ENCODE results near the gene SLC9A9.

Gene SLC9A9

GRCh38 chr3:143486611-143487010 is 361.7 kb downstream of the SLC9A9 start:
- DNase-seq = no peak

GRCh38 chr3:143484846-143485512 is 363.3 kb downstream of the SLC9A9 start:
- no peak for DNase-seq

DNA sequence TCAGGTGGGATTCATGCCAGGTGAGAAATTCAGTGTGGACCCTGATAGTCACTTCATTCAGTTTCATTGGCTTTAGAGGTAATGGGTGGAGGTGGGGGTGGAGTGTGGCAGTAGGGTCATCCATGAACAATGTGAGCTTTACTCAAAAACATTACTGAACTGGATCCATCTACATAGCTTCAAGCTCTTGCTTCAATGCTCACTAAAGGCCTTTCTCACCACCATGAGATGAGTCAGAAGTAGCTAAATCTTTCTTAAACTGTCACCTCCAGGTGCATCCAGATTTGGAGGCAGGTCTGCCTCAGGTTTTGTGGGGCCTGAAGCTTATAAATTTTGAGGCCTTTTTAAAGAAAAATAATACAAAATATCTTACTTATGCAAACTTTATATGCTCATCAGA is 365.1 kb downstream of the SLC9A9 start:
- no peak for DNase-seq

- DNase-seq = no peak
Measured at GRCh38 chr3:143482106-143483088, 365.9 kb downstream of the SLC9A9 start.

GRCh38 chr3:143480344-143480743 is 367.9 kb downstream of the SLC9A9 start:
- no peak for DNase-seq

GRCh38 chr3:143479727-143480126 is 368.5 kb downstream of the SLC9A9 start:
- no peak for DNase-seq

DNA sequence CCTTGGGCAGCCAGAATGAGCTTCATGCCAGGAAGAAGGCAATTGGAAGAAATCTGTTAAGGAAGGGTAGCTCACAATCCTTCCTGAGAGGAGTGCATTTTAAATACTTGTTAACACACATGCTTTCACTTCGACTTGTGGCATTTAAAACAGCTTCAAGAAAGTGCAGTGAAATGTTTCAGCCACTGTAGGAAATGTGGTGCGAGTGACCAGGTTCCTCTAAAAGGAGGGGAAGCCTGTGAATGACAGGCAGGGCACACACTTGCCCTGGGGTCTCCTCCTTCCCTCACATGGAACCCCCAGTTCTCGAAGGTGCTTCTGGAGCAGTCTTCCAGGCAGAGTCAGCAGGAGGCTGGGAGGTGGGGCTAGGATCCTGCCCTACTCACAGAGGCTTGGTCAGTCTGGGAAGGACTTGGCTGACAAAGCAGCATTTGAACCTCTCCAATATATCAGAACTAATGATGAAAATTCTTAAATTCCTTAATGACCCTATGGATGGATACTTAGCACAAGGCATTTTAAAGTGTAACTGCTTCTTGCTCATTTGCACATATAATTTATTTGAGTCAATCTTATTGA is 370.1 kb downstream of the SLC9A9 start:
- no peak for DNase-seq

GRCh38 chr3:143476965-143477640 is 371.2 kb downstream of the SLC9A9 start:
- DNase-seq = no peak

DNA sequence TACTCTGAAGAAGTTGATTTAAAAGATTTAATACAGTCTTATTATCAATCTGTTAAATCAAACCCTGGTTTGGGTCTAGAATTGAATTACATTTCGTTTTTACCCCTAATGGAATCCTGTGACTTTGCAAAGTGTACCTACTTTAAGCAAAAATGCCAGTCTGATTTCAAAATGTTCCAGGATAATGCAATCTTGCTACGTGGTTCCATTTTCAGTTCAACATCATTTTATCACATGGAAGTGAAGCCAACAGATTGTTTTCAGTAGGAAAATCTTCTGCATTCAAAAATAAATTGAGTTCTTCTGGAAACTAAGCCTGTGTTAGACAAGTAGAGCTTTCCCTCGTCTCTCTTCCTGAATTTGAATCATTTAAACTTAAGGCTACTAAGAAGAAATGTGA is 372.3 kb downstream of the SLC9A9 start:
- DNase-seq = no peak

- DNase-seq = no peak
Measured at GRCh38 chr3:143472731-143473523, 375.3 kb downstream of the SLC9A9 start.

- DNase-seq = no peak
Measured at GRCh38 chr3:143471705-143472104, 376.6 kb downstream of the SLC9A9 start.

DNA sequence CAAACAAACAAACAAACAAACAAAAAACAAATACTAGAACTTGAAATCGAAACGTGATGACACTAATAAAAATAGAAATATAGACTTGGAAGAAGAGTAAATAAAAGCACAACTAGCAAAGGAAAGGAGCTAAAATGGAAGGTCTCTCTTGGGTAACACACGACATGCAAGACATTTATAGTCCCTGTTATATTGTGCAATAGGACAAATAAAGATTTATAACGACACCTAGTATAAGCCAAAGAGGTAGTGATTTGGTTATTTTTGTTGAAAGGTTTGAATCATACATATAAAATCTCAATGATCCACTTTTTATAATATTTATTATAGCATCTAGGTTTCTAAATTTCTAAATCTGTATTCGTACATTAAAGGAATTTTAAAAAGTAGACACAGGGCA is 379.1 kb downstream of the SLC9A9 start:
- DNase-seq = no peak

GRCh38 chr3:143465666-143466065 is 382.6 kb downstream of the SLC9A9 start:
- no peak for DNase-seq

DNA sequence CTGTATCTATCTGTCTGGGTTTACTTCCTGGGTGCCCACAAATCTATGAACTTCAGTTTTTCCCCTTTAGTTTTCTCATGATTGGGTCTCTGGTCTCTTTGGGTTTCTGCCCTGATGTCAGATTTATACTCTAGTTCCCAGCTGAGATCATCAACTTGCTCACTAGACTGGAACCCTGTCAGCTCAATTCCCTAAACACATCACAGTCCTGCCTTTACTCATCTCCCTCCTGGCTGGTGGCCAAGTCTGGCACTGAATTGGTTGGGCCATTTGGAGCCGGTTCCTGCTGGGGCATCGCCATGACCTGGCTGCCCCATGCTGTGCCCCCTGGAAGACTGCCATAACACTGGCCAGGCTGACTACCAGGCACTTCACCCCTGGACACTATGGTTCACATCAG is 383.4 kb downstream of the SLC9A9 start:
- DNase-seq = peak; percentile 55 to 79

DNA sequence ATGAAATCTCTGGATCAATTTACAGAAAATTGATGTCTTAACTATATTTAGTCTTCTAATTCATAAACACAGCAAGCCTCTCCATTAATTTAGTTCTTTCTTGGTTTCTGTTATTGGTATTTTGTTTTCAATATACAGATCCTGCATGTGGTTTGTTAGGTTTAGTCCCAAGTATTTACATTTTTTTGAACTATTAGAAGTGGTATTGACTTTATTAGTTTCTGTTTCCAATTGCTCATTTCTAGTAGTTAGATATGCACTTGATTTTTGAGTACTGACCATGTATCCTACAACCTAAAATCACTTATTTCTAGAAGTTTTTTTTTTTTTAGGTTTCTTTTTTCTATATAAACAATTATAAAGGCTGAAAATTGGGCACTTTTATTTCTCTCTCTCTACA is 392.8 kb downstream of the SLC9A9 start:
- DNase-seq = no peak

DNA sequence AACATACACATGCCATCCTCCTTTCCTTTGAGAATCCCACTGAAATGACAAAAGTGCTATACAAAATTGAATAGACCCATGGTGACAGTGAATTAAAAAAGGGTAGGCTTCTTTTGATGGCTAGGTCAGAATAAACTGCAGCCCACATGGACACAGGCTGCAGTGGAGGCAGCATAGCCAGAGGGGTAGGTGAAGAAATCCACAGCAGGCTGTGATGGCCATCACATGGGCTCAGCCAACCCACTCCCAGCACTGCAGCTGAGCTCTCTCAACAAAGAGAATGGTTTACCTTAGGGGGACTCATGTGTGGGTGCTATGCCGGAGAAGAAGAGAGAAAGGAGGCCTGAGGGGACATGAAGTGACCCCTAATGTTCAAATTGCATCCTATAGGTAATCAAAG is 397.6 kb downstream of the SLC9A9 start:
- DNase-seq = no peak

GRCh38 chr3:143447491-143447890 is 400.8 kb downstream of the SLC9A9 start:
- DNase-seq = no peak

- no peak for DNase-seq
Measured at GRCh38 chr3:143445118-143445517, 403.1 kb downstream of the SLC9A9 start.

- no peak for DNase-seq
Measured at GRCh38 chr3:143443851-143444331, 404.4 kb downstream of the SLC9A9 start.

- no peak for DNase-seq
Measured at GRCh38 chr3:143442814-143443447, 405.3 kb downstream of the SLC9A9 start.

DNA sequence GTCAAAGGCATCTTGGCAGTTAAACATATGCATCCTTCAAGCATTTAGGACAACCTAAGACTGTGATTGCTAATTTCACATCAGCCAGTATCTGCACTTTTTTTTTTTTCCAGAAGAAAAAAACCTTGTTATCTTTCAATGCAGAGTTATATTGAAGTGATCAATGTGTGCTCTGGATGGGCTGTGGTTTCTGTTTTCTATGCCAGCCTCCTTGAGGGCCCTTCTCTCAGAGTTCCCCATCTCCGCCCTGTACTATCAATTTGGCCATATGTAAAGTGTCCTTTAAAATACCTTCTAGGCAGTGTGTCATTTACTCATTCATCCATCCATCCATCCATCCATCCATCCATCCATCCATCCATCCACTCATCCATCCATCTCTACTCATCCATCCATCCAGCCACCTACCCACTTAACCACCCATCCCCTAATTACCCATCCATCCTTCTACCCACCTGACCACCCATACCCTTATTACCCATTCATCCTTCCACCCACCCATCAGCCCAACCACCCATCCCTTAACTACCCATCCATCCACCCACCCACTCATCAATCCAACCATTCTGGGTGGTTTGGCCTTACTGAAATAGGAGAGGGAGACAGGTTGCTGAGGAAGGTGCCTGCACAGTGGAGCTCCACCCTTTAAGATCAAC is 406.6 kb downstream of the SLC9A9 start:
- no peak for DNase-seq
